RPMI7951 (cell line): ENCODE data around the gene RANBP1. TPM values are rescaled to one million over a fixed set of nuclear protein-coding genes. Genes with fewer than 3 reads are reported as not detected.

Experiments used
- DNase-seq: peaks from one replicate; pipeline ENCODE4 v3.0.0-alpha.2; 2012; ENCODE audit warnings: low read depth
- total RNA-seq: library from RNA; depleted of rRNA; stranded (reverse); fragments of >200 nt; shearing (Covaris generic); gene quantifications from 2 replicates; pipeline ENCODE4 v1.2.3, GENCODE V29; 2014

The RANBP1 gene
- total RNA-seq, 1 experiment from 2014 or later = 528 TPM

DNA sequence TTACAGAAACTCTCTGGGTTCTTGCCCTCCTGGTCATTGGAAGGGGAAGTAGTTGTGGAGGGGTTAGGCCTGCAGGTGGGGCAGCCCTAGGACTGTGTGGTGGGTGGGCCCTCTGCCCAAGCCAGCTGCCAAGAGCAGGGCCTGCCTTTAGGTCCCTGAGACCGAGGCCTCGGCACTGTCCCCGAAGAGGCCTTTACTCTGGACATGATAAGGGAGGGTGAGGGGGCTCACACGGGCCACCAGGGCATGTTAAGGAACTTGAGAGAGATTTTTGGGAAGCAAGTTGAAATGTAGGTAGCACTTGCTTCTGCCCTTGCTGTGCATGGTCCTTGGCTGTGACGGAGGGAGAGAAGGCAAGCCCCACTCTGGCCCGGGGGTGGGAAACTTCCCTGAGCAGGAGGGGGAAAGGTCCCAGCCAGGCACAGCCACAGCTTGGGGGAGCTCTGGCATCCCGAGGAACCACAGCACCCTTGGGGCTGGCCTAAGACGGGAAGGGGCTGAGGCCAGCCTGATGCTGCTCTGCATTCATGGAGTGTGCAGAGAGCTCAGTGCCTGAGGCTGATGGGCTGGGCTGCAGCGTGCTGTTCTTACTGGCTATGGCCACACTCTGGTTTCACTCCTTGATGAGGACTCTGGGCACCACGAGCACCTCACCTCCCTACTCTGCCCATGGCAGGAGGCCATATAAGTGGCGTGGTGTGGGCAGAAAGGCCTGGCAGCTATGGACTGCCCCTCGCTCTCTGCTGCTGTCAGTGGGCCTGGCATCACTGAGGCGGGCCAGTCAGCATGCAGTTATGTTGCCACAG is 7.8 kb upstream of the RANBP1 start:
- no peak for DNase-seq

DNA sequence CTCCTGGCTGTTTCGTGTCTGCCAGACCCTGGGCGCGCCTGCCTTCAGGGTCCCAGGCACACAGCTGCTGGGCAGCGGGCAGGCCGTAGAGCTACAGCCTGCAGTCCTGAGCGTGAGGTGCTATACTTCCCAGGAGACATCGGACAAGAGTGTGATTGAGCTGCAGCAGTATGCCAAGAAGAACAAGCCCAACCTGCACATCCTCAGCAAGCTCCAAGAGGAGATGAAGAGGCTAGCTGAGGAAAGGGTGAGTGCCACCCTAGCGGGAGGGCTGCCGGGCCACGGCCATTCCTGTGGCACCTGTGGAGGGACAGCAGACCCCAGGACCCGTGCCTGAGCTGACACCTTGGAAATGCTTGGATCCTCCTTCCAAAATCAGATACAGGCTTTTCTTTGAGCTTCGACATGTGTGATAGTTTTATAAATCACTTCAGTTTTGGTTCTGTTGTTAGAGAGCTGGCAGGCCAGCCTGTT is 7.1 kb upstream of the RANBP1 start:
- no peak for DNase-seq

DNA sequence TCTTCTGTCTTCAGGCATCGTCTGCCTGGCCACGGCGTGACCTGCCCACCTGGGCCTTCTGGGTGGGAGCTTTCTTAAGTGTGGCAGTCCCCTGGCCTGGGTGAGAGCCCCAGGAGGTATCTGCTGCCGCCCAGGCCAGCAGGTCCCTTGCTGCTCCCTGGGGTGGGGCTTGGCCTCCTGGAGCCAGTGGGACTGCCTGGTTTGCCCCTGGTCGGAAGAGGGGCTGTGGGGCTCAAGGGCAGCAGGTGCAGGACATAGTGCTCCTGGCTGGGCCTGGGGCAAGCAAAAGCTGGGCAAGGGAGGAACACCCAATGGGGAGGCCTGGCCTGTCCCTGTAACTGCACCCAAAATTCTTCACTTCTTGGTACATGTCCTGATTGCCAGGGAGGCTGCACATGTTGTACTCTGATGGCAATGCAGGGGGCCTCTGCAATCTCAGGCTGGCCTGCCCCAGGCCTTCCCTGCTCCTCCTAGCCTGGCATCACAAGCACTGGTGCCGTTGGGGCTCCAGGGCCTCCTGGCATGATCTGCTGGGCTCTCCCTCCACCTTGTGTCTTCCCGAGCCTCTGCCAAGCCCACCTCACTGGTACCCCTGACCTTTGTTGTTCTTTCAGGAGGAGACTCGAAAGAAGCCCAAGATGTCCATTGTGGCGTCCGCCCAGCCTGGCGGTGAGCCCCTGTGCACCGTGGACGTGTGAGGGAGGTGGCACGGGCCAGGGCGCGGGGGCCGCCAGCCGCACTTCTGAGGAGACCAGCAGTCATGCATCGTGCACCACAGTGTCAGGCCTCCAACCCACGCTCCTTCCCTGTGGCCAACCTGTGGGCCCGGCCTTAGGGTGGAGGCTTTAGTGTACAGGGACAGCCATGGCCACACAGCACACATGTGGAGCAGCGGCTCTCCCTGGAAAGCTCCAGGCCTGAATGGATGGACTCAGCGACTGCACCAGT is 6.2 kb upstream of the RANBP1 start:
- no peak for DNase-seq

DNA sequence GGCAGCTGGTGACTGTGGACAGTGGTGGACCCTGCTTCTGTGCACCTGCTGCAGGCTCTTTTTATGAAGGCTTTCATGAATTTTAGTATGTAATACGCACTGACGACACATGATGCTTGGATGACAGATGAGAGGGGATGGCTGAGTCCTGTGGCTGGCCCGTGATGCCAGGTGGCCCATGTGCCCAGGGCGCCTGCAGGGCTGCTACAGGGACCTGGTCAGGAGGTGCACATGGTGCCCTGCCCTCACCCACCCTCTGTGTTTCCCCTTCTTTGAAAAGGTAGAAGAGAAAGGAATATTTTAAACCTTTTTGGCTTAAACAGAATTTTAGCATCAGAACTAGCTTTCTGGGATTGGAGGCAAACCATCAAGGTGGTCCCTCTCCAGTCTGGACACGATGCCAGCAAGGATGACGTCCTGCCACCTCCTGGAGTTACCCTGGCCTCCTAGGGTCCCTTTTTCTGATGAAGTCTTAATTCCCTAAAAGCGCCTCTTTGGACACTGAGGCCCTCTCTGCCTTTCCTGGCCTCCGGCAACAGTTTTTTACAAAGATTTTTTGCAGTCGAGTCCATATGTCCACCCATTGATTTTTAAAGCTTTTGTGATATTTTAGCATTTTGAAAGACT is 5.4 kb upstream of the RANBP1 start:
- no peak for DNase-seq

DNA sequence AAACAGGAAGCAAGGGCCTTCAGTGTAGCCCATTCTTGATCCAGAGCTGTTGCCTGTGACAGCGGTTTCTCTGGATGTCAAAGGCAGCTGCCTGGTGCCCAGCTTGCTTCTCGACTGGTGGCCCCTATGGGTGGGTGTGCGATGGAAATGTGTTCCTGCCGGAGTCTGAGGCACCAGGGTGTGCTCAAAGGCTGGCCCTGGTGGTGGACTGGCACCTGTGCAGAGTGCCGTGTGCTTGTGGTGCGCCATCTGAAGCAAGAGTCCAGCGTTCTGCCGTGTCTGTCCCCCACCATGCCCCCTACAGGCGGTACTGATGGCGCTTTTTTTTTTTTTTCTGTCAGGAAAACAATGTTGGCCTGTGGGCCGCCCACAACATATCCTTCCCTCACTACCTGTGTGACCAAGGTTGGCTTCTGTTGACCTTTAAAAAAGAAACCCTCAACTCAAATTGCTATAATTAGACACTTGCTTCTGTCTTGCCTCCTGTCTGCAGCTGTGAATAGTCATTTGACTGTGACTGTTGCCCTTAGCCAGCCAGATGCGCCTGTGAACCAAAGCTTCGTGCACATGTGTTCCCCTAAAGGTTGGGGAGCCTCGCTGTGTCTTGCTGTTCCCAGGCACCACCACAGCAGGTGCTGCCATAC is 4.7 kb upstream of the RANBP1 start:
- no peak for DNase-seq

DNA sequence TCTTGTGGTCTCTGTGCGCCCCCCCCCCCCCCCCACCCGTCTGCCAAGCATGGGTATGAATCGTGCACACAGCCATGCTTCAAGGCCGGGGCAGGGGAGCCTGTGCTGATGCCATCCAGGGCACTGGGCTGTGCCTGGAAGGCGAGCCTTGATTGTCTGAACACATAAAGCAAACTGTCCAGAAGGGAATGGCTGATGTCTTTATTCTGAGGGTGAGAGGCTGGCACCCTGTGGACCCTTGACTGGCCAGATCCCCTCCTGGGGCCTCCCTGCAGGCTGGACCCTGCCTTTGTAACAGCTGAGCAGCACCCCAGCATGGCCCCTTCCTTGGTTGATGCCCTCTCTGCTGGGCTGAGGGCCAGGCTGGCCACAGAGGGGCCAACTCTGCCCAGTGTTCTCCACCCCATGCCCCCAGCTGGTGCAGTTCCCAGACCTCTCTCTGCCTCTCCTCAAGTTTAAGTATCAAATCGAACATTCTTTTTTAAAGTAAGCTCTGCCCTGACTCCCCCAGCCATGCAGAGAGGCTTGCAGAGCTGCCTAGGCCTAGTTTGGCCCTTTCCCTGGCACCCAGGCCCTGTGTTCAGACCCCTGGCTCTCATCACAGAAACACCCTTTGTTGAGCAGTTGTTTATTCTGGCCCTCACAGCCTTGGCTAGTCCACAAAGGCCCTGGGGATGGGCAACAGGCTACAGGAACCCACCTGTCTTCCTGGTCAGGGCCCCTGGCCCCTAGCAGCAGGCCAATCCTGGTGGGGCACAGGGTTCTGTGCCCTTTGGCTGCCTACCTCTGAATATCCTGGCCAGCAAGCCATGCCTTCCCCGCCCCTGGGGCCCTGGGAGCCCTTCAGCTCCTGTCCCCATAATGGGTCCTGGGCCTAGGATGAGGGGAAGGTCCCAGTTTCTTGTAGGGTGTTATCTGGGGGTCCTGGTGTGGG is 3.9 kb upstream of the RANBP1 start:
- no peak for DNase-seq

DNA sequence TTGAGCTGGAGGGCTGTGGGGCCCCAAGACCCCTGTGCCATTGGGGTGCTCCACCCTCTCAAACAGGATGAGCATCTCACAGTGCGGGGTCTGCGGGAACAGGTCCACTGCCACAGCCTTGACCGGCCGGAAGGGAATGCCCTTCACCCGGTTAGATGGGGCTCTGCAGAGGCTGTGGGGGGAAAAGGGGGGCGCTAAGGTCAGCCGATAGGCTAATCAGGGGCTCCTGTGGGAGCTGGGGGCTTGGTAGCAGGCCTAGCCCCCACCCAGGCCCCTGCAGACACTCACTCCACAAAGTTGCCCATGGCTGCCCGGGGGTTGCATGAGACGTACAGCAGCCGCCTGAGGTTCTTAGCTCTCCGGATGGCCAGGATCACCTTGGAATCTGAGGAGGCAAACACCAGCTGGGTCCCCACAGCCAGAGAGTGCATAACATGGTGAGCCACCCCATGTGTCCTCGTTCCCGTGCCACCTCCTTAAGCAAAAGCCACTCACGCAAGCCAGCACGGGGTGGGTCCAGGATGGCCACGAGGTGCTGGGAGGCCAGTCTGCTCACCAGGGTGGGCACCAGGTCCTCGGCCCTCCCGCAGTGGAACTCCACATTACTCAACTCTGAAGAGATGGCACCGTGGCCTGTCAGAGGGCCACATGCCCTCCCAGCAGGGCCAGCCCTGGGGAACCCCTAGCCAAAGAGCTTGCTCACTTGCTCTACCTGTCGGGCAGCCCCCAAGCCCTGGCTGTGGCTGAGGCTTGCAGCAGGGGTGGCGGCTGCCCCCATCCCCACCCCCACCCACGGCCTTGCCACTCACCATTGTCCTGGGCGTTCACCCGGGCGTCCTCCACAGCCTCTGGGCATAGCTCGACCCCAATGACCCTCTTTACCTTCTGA is 3.0 kb upstream of the RANBP1 start:
- DNase-seq = no peak

DNA sequence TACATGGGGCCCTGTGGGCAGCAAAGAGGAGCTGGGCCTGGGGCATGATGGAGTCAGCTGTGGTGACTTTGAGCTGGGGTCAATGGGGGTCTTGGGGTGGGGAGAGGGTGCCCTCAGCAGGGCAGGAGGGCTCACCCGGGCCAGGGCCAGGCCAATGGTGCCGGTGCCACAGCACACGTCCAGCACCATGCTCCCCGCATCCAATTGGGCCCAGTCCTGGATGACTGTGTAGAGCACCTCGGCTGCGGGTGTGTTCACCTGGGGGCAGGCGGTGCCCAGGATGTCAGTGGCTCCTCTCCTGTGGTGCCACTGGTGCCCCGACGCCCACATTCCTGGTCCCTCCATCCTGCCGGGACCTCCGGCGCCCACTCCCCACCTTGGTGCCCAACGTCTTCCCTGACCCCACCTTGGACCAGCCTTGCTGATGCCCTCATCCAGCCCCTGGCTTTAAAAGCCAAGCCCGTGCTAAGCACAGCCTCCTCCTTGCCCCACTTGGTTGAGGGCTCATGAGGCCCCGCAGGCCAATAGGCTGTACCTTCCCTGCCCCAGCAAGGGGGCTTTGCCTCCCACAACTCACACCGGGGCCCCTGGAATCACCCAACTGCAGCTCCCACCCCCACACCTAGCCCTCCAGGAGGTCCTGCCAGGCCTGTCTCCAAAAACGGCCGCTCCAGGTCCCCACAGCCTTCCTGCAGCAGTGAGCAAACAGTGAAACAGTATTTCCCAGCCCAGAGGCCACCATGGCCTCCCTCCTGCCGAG is 2.2 kb upstream of the RANBP1 start:
- DNase-seq = no peak

DNA sequence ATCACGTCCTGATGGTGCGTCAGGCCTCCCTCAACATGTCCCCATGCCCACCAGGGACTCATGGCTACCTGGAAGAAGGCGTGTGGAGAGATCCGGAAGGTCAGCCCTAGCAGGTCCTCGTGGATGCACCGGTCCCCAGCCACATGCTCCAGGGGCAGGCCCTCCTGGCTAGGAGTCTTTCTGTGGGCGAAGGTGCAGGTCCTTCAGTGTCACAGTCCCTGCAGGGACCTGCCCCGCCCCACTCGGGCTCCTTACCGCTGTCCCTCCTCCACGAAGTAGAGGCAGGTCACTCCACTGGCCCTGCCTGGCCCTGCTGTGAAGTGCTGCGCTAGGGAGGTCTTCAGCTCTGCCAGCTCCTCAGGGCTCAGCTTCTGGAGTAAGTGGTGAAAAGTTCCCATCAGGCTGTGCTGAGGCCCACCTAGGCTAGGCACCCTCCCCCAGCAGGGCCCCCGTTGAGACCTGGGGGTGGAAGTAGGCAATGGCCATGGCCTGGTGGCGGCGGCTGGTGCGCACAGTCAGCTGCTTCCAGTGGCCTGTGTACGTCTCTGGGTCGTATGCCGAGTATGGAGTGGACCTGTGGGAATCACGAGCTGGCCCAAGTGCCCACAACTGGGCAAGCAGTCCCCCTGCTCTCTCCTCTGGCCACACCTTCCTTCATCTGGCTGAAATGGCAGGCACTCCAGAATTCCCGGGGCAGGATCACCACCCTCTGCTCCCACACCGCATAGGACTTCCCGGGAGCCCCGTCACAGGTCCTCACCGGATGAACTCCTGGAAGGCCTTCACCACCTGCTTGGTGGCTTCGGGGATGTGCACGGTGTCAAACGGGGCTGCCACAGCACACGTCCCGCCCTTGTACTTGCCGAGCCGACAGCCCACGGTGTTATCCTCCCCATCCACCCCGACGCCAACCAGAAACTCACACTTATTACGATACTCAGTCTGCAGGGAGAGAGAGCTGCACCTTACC is 1.1 kb upstream of the RANBP1 start:
- DNase-seq = no peak

DNA sequence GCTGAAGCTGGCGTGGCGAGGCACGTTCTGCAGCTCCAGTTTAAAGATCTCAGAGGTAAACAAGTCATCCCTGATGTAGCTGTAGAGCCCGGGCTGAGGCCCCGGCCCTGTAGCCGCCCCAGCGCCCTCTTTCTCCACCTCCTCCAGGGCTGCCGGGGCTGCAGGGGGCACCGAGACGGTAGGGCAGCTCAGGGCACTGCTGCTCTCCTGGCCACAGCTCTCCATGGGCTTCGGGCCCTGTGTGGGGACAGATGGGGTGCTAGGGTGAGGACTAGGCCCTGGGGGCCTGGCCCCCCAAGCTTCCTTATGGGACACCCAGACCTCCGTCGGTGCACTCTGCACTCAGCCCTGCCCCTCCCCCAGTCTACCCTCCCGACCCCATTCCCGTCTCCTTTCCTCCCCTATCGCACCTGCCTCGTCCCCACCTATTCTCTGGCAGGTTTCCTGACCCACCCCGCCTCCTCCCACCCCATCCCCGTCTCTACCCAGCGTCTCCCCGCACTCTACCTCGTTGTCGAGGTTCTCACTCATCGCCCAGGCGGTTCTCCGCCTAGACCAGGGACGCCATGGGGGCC is 559 bp downstream of the RANBP1 start:
- no peak for DNase-seq

DNA sequence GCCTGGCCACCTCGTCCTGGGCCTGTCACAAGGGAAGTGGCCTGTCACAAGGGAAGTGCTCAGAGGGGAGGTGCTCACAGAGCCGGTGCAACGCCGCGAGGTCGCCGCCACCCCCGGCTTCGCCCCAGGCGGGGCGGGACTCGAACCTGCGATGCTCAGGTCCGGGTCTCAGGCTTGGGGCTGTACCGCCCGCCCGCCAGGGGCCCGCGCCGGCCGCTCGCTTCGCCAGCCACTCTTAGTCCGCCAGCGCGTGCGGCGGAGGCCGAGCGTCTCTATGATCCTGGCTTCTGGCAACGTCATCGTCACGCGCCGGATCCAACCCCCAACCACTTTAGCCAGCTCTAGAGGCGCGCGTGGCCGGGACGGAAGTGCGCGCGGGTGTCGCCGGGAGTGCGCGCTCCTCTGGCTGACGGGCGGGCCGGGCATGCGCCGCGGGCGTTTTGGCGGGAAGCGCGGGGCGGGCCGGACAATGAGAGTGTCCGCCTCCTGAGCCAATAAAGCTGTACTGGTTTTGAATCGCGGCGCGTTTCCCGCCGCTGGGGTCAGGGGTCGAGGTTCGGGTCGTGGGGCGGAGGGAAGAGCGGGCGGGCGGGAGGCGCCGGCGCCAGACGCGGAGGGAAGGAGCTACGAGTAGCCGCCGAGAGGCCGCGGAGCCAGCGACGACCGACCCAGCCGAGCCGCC is 1.2 kb downstream of the RANBP1 start, which contains the start of gene TRMT2A:
TRMT2A (minus strand) TSS at position 276 of the 682 bp plus-strand sequence. CDS start 320 bp downstream, outside the sequence.
- peak; percentile 96 for DNase-seq

DNA sequence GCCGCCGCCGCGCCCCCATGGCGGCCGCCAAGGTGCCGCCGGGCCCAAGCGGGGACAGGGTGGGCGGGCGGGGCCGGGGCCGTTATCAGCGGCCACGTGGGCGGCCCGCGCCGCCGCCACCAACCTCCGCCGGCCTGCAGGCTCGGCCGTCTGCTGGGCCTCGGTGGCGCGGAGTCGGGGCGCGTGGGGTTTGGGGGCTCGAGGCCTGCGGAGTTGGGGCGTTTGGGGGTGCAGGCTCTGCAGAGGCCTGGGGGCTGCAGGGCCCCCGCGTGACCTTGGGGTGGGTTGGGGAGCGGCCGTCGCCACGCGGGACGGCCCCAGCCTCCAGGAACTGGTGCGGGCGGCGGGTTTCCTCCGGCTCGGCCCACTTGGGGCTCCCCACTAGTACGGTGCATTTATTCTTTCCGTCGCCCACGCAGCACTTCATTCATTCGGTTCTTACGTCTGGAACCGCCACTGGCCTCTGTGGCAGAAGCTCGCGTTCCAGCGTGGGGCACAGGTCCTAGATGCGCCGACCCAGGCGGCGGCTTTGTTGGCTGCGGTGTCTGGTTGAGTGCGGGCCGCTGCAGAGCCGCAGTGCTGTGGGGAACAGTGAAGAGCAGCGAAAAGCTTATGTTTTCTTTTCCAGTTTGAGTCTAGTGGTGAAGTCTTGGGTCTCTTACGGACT is 1.9 kb downstream of the RANBP1 start:
- no peak for DNase-seq

DNA sequence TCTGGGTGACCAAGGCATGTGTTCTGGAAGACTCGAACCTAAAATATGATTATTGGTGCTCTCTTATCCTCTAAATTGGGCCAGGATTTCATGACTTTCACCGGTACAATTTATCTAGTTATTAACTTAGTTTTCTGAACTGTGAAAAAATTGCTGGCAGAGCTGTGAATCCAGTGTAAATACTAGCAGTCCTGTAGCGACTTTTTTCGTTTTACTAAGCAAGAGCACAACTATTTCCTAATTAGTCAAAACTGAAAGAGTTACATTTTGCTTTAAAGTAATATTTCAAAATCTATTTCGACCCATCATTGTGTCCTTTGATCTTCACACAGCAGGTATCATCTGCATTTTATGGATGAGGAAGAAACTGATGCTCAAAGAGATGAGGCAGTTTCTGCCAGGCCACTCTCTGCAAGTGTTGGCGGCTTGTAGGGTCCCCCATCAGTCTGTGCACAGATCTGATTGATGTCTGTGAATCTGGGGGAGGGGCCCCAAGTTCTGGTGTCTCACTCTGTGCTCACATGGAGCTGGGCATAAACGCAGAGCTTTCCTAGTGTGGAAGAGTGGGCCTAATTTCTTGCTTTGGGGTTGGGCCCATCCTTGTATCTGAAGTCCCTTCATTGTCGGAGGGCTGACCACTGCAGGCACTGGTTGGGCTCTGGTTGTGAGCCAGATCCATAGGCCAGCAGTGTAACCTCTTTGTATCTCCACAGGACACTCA is 2.6 kb downstream of the RANBP1 start:
- DNase-seq = no peak

DNA sequence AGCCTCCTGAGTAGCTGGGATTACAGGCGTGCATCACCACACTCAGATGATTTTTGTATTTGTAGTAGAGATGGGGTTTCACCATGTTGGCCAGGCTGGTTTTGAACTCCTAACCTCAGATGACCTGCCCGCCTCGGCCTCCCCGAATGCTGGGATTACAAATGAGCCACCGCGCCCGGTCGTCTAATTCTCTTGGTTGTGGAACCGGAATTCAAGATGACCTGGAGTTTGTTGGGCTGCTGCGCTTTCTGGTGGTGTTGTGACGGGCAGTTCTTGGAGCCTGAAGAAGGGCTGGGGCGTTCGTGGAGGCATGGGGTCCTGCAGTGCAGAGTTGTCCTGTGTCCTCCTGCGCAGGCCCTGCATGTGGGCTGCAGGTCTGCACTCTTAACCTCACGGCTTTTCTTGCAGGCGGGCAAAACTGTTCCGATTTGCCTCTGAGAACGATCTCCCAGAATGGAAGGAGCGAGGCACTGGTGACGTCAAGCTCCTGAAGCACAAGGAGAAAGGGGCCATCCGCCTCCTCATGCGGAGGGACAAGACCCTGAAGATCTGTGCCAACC is 6.0 kb downstream of the RANBP1 start:
- no peak for DNase-seq
